Mesothelial cell of epicardium (in vitro differentiated cells): ENCODE data around the gene FDXACB1. TPM values are rescaled to one million over a fixed set of nuclear protein-coding genes. Genes with fewer than 3 reads are reported as not detected.
A peak's percentile ranks its signal among the peaks of the same experiment; 100 is the strongest.
"Not testable (repeated sequence)": the region's sequence is repeated elsewhere in the genome, so short reads cannot be mapped to it uniquely, and the experiment has no call there.

Source experiments
- DNase-seq, 2 experiments: peaks; one replicate each; pipeline ENCODE4 v3.0.0; 2021; ENCODE audit warnings: low spot score in 2 of 2; ENCODE audit not compliant: unreplicated experiment in 2 of 2
- H3K27ac Mint-ChIP-seq: 2 replicates; pipeline ENCODE4 v1.8.0; 2021; ENCODE audit warnings: mixed read lengths
- H3K27me3 Mint-ChIP-seq: 2 replicates; pipeline ENCODE4 v1.8.0; 2021; ENCODE audit warnings: low read depth, mixed read lengths
- H3K36me3 Mint-ChIP-seq: 2 replicates; pipeline ENCODE4 v1.8.0; 2021; ENCODE audit warnings: mixed read lengths
- H3K4me1 Mint-ChIP-seq: 2 replicates; pipeline ENCODE4 v1.8.0; 2021; ENCODE audit warnings: mixed read lengths
- H3K4me3 Mint-ChIP-seq: 2 replicates; pipeline ENCODE4 v1.8.0; 2021; ENCODE audit warnings: mild to moderate bottlenecking, moderate library complexity, mixed read lengths
- H3K9me3 Mint-ChIP-seq: 2 replicates; pipeline ENCODE4 v1.8.0; 2021; ENCODE audit warnings: mixed read lengths
- CTCF ChIP-seq: fragments of 200-600 bp; sonication (generic); IDR thresholded peaks from one replicate; pipeline ENCODE4 v1.5.0; 2021; ENCODE audit warnings: antibody characterized with exemption; ENCODE audit not compliant: unreplicated experiment
- total RNA-seq: library from RNA; stranded (reverse); gene quantifications from 3 replicates; pipeline ENCODE4 v1.2.1, GENCODE V29; 2021

The FDXACB1 gene
- total RNA-seq, 1 donor from 2014 or later = 3.5 TPM

- TF ChIP-seq CTCF = no peak
- H3K4me3 Mint-ChIP-seq = no peak overlapping the region
- H3K27me3 Mint-ChIP-seq = no peaks in the 10 kb centered on the region
- H3K27ac Mint-ChIP-seq = no peak overlapping the region
- peaks cover 11% of the 10 kb centered on the region for H3K4me1 Mint-ChIP-seq
- peaks cover 6% of the 10 kb centered on the region for H3K9me3 Mint-ChIP-seq
- peaks cover 8% of the 10 kb centered on the region for H3K36me3 Mint-ChIP-seq
- DNase-seq = no peak
Measured at GRCh38 chr11:111905411-111905810, 26.4 kb upstream of the FDXACB1 start.

- Mint-ChIP-seq H3K4me3 (no peak overlapping the region), H3K27ac (no peak overlapping the region), H3K9me3 (peaks cover 12% of the 10 kb centered on the region), H3K27me3 (no peaks in the 10 kb centered on the region), H3K4me1 (no peaks in the 10 kb centered on the region), H3K36me3 (peaks cover 10% of the 10 kb centered on the region)
- DNase-seq = no peak
- TF ChIP-seq CTCF = no peak
Measured at GRCh38 chr11:111886844-111887243, 7.9 kb upstream of the FDXACB1 start.

GRCh38 chr11:111886032-111886431, 7.1 kb upstream of the FDXACB1 start:
- TF ChIP-seq CTCF = no peak
- Mint-ChIP-seq H3K27me3 (no peaks in the 10 kb centered on the region), H3K9me3 (peaks cover 7% of the 10 kb centered on the region), H3K27ac (no peak overlapping the region), H3K4me1 (no peaks in the 10 kb centered on the region), H3K4me3 (no peak overlapping the region), H3K36me3 (peaks cover 10% of the 10 kb centered on the region)
- DNase-seq = no peak

GRCh38 chr11:111885053-111885452, 6.1 kb upstream of the FDXACB1 start:
- not testable (repeated sequence) for H3K4me3 Mint-ChIP-seq, H3K36me3 Mint-ChIP-seq, H3K27ac Mint-ChIP-seq, H3K9me3 Mint-ChIP-seq, H3K4me1 Mint-ChIP-seq, H3K27me3 Mint-ChIP-seq, DNase-seq

GRCh38 chr11:111882202-111882601, 3.2 kb upstream of the FDXACB1 start:
- Mint-ChIP-seq H3K9me3 (no peaks in the 10 kb centered on the region), H3K4me3 (no peak overlapping the region), H3K36me3 (peaks cover 4% of the 10 kb centered on the region), H3K27me3 (no peaks in the 10 kb centered on the region), H3K27ac (no peak overlapping the region), H3K4me1 (peaks cover 12% of the 10 kb centered on the region)
- no peak for TF ChIP-seq CTCF
- DNase-seq = no peak

GRCh38 chr11:111879637-111879960, 634 bp upstream of the FDXACB1 start:
- H3K27me3 Mint-ChIP-seq = no peaks in the 10 kb centered on the region
- H3K4me3 Mint-ChIP-seq = peak overlapping the region; percentile 90
- TF ChIP-seq CTCF = no peak
- peaks cover 8% of the 10 kb centered on the region for H3K36me3 Mint-ChIP-seq
- no peaks in the 10 kb centered on the region for H3K9me3 Mint-ChIP-seq
- H3K4me1 Mint-ChIP-seq = peaks cover 12% of the 10 kb centered on the region
- peak overlapping the region; percentile 100 for H3K27ac Mint-ChIP-seq
- DNase-seq = no peak
